ENCODE results near the gene ING3.
"Not testable (repeated sequence)": the region's sequence is repeated elsewhere in the genome, so short reads cannot be mapped to it uniquely, and the experiment has no call there.

The ING3 gene

DNA sequence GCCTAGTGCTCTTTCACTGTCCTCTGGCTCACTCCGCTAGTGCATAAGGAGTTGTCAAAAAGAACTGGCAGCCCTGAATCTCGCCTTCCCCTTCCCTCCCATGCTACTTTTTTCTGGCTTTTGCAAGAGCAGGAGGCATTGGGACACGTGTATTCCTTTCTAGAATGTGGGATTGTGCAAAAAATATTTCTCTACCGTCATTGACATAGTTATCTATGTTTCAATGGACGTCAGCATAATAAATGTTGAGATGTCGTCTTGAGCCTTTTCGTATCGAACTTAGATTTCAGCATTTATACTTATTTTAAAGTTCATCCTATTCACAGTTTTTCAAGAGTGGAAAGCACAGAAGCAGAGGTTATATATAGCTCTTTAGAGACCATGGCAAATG lies 727 bp downstream of the ING3 start:
- no peak for ATAC-seq

DNA sequence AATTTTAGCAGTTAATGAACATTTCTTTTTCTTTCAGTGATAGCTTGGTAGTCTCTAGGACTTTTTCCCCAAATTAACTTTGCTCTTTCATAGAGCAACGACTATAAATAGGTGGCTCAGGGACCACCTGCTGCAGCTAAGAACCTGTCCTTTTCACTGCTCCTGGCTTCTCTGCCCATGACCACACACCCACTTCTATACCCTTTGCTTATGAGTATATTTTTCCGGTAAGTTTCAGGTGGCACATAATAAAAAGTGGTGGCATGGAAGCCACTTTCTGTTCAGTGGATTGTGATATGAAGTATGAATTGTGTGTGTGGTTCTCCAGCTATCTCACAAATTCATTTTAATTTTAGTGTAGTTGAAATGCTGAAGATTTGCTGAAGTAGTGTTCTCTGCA lies 1.2 kb downstream of the ING3 start:
- ATAC-seq, result no peak

- ATAC-seq, result peak; percentile 5 to 34
Observed at GRCh38 chr7:120955577-120956149, 5.1 kb downstream of the ING3 start.

GRCh38 chr7:120959929-120960484 lies 9.4 kb downstream of the ING3 start:
- no peak for ATAC-seq

DNA sequence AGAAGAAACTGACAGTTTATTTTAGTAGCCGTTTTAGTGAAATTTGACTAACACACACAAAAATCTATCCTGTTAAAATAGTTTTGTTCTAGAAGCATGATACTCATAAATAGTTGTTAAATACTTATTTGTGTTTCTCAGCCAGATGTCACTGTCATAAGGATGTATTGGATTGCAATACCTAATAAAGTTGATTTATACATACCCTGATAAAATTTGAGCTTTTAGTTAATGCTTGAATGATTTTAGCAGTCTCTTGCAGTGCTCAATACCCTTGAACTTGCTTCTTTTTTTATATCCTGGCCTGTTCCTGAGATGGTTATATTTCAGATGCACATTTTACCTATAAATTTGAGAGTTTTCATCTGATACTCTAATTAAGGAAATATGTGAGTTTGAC lies 10.1 kb downstream of the ING3 start:
- no peak for ATAC-seq

GRCh38 chr7:120961638-120962173 lies 11.1 kb downstream of the ING3 start:
- ATAC-seq, result no peak

GRCh38 chr7:120964088-120964487 lies 13.5 kb downstream of the ING3 start:
- ATAC-seq, result no peak

DNA sequence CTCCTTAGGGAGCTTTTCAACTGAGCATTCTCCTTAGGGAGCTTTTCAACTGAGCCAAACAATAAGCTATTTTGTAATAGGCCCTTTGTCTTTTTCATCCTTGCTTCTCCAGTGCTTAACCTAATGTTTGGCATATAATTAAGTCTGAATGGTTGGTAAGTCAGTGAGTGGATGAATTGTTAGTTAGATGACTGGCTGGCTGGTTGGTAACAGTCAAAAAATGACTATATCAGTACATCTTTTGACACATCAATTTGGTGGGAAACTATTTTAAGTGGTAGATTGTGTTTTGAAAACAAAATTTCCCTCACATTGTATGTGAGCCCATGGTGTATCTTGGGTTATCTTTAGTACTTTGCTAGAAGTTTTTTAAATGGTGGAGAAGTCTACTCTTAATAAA lies 16.4 kb downstream of the ING3 start:
- peak; percentile 24 to 28 for ATAC-seq

DNA sequence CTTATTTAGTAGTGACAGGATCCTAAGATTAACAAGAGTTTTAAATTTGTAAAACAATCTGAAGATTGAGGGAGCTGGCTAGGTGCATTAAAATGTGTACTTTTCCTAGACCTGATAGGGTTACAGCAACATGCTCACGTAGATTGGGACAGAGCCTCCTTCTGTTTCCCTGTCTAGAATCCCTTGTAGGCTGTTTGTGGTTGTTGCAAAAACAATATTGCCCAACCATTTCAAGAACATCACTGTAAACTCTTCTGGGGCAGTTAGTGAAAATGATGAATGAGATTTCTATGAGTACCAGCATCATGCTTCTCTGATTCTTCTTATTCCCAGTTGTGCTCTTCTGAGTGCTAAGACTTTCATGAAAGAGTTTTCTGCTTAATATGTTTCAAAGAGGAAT lies 23.3 kb downstream of the ING3 start:
- no peak for ATAC-seq

- ATAC-seq, result no peak
Observed at GRCh38 chr7:120979765-120980499, 29.4 kb downstream of the ING3 start.

DNA sequence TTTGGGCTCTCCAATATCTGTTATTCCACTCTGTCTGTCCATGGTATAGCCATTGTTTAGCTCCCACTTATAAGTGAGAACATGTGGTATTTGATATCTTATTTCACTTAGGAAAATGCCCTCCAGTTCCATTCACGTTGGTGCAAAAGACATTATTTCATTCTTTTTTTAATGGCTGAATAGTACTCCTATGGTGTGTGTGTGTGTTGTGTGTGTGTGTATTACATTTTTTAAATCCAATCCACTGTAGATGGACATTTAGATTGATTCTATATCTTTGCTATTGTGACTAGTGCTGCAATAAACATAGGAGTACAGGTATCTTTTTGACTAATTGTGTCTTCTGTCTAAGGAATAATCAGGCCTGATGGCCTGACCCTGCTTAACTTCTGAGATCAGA lies 30.5 kb downstream of the ING3 start:
- ATAC-seq, result no peak

DNA sequence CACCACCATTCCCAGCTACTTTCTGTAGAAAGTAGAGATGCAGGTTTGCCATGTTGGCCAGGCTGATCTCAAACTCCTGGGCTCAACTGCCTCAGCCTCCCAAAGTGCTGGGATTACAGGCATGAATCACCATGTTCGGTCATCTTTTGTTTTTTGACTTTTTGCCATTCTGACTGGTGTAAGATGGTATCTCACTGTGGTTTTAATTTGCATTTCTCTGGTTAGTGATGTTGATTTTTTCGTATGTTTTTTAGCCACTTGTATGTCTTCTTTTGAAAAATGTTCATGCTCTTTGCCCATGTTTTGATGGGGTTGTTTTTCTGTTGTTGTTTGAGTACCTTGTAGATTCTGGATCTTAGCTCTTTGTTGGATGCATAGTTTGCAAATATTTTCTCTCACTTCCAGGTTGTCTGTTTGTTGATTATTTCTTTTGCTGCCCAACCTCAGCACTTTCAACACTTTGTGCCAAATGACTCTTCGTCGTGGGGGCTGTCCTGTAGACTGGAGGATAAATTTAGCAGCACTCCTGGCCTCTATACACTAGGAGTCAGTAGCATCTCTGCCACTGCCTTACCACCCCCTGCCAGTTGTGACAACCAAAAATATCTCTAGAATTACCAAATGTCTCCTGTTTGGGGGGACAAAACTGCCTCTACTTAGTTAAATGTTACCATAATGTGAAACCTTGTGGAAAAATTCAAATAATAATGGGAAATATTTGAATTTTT lies 31.5 kb downstream of the ING3 start:
- peak; percentile 53 to 70 for ATAC-seq

- ATAC-seq, result not testable (repeated sequence)
Observed at GRCh38 chr7:120983592-120983991, 33.0 kb downstream of the ING3 start.

- no peak for ATAC-seq
Observed at GRCh38 chr7:120984406-120984805, 33.8 kb downstream of the ING3 start.

GRCh38 chr7:120985130-120985758 lies 34.7 kb downstream of the ING3 start:
- no peak for ATAC-seq

GRCh38 chr7:120985839-120986238 lies 35.3 kb downstream of the ING3 start:
- no peak for ATAC-seq

- no peak for ATAC-seq
Observed at GRCh38 chr7:120986650-120987049, 36.1 kb downstream of the ING3 start.

- no peak for ATAC-seq
Observed at GRCh38 chr7:120987280-120987679, 36.7 kb downstream of the ING3 start.

GRCh38 chr7:120987683-120988590 lies 37.4 kb downstream of the ING3 start:
- peak; percentile 90 to 91 for ATAC-seq

- ATAC-seq, result peak; percentile 53 to 55
Observed at GRCh38 chr7:120988591-120989256, 38.1 kb downstream of the ING3 start, which contains the start of gene CPED1. Gene CPED1, plus strand, starts transcription at chr7:120988711. Its CDS starts 911 bp downstream, at chr7:120989622.

Data from activated CD4-positive, CD25-positive, alpha-beta regulatory T cell treated with anti-CD3 and anti-CD28 coated beads, Interleukin-2, amount 50 U/mL, for 24 hours (primary cell).